ENCODE results near the gene GARRE1. TPM values are rescaled to one million over a fixed set of nuclear protein-coding genes. Genes with fewer than 3 reads are reported as not detected.
A peak's percentile ranks its signal among the peaks of the same experiment; 100 is the strongest.

GARRE1 gene
- polyA plus RNA-seq, 2 of the 4 experiments (the other 2 are of a cell fraction), result 9.6 to 20.0 TPM

DNA sequence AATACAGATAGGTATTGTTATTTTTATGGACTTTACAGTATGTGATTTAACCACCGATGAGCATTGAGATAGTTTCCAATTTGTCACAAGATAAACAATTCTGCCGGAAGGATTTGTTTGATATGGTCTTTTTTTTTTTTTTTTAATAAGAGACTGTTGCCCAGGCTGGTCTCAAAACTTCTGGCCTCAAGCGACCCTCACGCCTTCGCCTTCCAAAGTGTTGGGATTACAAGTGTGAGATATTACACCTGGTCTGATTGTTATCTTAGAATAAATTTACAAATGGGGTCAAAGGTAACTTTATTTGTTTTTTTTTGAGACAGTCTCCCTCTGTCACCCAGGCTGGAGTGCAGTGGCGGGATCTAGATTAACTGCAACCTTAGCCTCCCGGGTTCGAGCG lies 1.2 kb downstream of the GARRE1 start:
- ChIA-PET POLR2A (interaction anchor here (1.4 kb wide), 1 partner anchor 15 kb away, joined by 3 read pairs; no protein-coding TSS in a partner anchor), CTCF (interaction anchor here (0.6 to 1.4 kb wide), 4 partner anchors 11 to 103 kb away, joined by 3 to 4 read pairs (median 4); no protein-coding TSS in a partner anchor)
- Histone ChIP-seq H3K27ac (peak overlapping the region; percentile 84 to 90; a peak in 5 of 6 replicates), H3K4me1 (peaks cover 23% of the 10 kb centered on the region), H3K4me3 (peak overlapping the region; percentile 68), H3K4me2 (peak overlapping the region; percentile 85), H3K9me3 (no peaks in the 10 kb centered on the region)
- no peak for TF ChIP-seq HOXB13 (CRISPR knock-in tag; IDR thresholded peaks at IDR 0.05; ENCODE audit: low read depth)
- TF ChIP-seq, protein P1, sequence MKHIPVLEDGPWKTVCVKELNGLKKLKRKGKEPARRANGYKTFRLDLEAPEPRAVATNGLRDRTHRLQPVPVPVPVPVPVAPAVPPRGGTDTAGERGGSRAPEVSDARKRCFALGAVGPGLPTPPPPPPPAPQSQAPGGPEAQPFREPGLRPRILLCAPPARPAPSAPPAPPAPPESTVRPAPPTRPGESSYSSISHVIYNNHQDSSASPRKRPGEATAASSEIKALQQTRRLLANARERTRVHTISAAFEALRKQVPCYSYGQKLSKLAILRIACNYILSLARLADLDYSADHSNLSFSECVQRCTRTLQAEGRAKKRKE (CRISPR knock-in tag; IDR thresholded peaks at IDR 0.05; ENCODE audit: low read depth), result no peak
- TF ChIP-seq HES2 (IDR thresholded peaks at IDR 0.05), result no peak
- TF ChIP-seq NR3C1 (IDR thresholded peaks at IDR 0.05), result no peak
- TF ChIP-seq RAD21 (conservative IDR thresholded peaks at IDR 0.05 in 1 of 2, IDR thresholded peaks at IDR 0.05 in 1 of 2), result no peak
- TF ChIP-seq NPAS2 (CRISPR knock-in tag; IDR thresholded peaks at IDR 0.05; ENCODE audit: borderline replicate concordance), result no peak
- TF ChIP-seq HDAC2 (IDR thresholded peaks at IDR 0.05), result no peak
- no peak for TF ChIP-seq BHLHE40 (IDR thresholded peaks at IDR 0.05; ENCODE audit: low read depth, low read length)
- TF ChIP-seq, protein P2, sequence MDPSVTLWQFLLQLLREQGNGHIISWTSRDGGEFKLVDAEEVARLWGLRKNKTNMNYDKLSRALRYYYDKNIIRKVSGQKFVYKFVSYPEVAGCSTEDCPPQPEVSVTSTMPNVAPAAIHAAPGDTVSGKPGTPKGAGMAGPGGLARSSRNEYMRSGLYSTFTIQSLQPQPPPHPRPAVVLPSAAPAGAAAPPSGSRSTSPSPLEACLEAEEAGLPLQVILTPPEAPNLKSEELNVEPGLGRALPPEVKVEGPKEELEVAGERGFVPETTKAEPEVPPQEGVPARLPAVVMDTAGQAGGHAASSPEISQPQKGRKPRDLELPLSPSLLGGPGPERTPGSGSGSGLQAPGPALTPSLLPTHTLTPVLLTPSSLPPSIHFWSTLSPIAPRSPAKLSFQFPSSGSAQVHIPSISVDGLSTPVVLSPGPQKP (IDR thresholded peaks at IDR 0.05; ENCODE audit: low read depth, low read length), result no peak
- no peak for TF ChIP-seq HOXB5 (CRISPR knock-in tag; IDR thresholded peaks at IDR 0.05)
- no peak for TF ChIP-seq MAZ (IDR thresholded peaks at IDR 0.05; ENCODE audit: borderline replicate concordance, low read depth, low read length)
- TF ChIP-seq FOSL2 (IDR thresholded peaks at IDR 0.05), result no peak
- TF ChIP-seq FOSL2 (CRISPR knock-in tag; IDR thresholded peaks at IDR 0.05), result no peak
- FAIRE-seq (peak; percentile 79), ATAC-seq (no peak), DNase-seq (ENCODE audit: low read depth in 1 of 2, low spot score in 1 of 2) (no peak)
- 65% methylated on average over 9 of the region's 9 CpGs for WGBS (ENCODE audit: missing lambda C conversion rate)

- H3K4me2 ChIP-seq, result no peak overlapping the region
- no peak for TF ChIP-seq HES2 (IDR thresholded peaks at IDR 0.05)
- no peak for TF ChIP-seq CHD4 (IDR thresholded peaks at IDR 0.05; ENCODE audit: borderline replicate concordance)
- no peak for TF ChIP-seq BHLHE40 (IDR thresholded peaks at IDR 0.05; ENCODE audit: low read depth, low read length)
- TF ChIP-seq EP300 (IDR thresholded peaks at IDR 0.05), result 0 out of 5 replicates have a peak, but pooled peaks of 1 of the 2 experiments have one; percentile 8
- TF ChIP-seq SREBF2 (IDR thresholded peaks at IDR 0.05), result no peak
- no peak for TF ChIP-seq EHF (CRISPR knock-in tag; IDR thresholded peaks at IDR 0.05)
- peak in 1 of 2 experiments; percentile 29; a peak in 1 of 4 replicates for TF ChIP-seq CEBPB (IDR thresholded peaks at IDR 0.05)
- TF ChIP-seq SMC3 (IDR thresholded peaks at IDR 0.05), result no peak
- no peak for TF ChIP-seq KDM5A (IDR thresholded peaks at IDR 0.05)
- TF ChIP-seq MAFK (IDR thresholded peaks at IDR 0.05; ENCODE audit: partially characterized antibody), result no peak
- H3K9me3 ChIP-seq, result no peaks in the 10 kb centered on the region
- ChIA-PET CTCF (interaction anchor here (1.4 kb wide), 1 partner anchor 37 kb away, joined by 3 read pairs; no protein-coding TSS in a partner anchor), POLR2A (interaction anchor here (0.7 kb wide), 1 partner anchor 180 kb away, joined by 3 read pairs; no protein-coding TSS in a partner anchor)
- H3K27ac ChIP-seq, result no peak overlapping the region
- peaks cover 37% of the 10 kb centered on the region for H3K4me1 ChIP-seq
- FAIRE-seq (no peak), ATAC-seq (no peak), DNase-seq (ENCODE audit: low read depth in 1 of 2, low spot score in 1 of 2) (no peak)
- H3K4me3 ChIP-seq, result no peak overlapping the region
- WGBS (ENCODE audit: missing lambda C conversion rate), result 80% methylated on average over 5 of the region's 5 CpGs
Observed at GRCh38 chr19:34256835-34257558, 2.6 kb downstream of the GARRE1 start.

GRCh38 chr19:34257559-34257924 lies 3.2 kb downstream of the GARRE1 start:
- no peaks in the 10 kb centered on the region for H3K9me3 ChIP-seq
- ChIA-PET CTCF (no interaction called here), POLR2A (no interaction called here)
- ATAC-seq (no peak), FAIRE-seq (no peak), DNase-seq (ENCODE audit: low read depth in 1 of 2, low spot score in 1 of 2) (no peak)
- no peak overlapping the region for H3K4me3 ChIP-seq
- WGBS (ENCODE audit: missing lambda C conversion rate), result 90% methylated on average over 2 of the region's 2 CpGs
- TF ChIP-seq RFX5 (IDR thresholded peaks at IDR 0.05) (no peak), ZFP36 (IDR thresholded peaks at IDR 0.05; ENCODE audit: borderline replicate concordance, partially characterized antibody) (no peak), MAZ (IDR thresholded peaks at IDR 0.05; ENCODE audit: borderline replicate concordance, low read depth, low read length) (no peak), CBX8 (IDR thresholded peaks at IDR 0.05) (no peak), NPAS2 (CRISPR knock-in tag; IDR thresholded peaks at IDR 0.05; ENCODE audit: borderline replicate concordance) (no peak), MAFK (IDR thresholded peaks at IDR 0.05; ENCODE audit: partially characterized antibody) (no peak), FOSB (CRISPR knock-in tag; IDR thresholded peaks at IDR 0.05) (no peak), MYC (IDR thresholded peaks at IDR 0.05; ENCODE audit: borderline replicate concordance, low read length) (no peak), HOXB5 (CRISPR knock-in tag; IDR thresholded peaks at IDR 0.05) (no peak), PHF8 (IDR thresholded peaks at IDR 0.05; ENCODE audit: borderline replicate concordance, low read depth) (no peak), HDAC2 (IDR thresholded peaks at IDR 0.05) (no peak), POLR2AphosphoS2 (conservative IDR thresholded peaks at IDR 0.05; ENCODE audit: low read length) (no peak), KDM5A (IDR thresholded peaks at IDR 0.05) (no peak), RCOR1 (IDR thresholded peaks at IDR 0.05; ENCODE audit: low read depth, low read length) (no peak), HEYL (CRISPR knock-in tag; IDR thresholded peaks at IDR 0.05) (no peak), CBX2 (IDR thresholded peaks at IDR 0.05; ENCODE audit: borderline replicate concordance, low read depth) (no peak), CHD4 (IDR thresholded peaks at IDR 0.05; ENCODE audit: borderline replicate concordance) (no peak), ESRRA (IDR thresholded peaks at IDR 0.05; ENCODE audit: borderline replicate concordance, low read length) (no peak)
- H3K4me2 ChIP-seq, result no peak overlapping the region
- peaks cover 42% of the 10 kb centered on the region for H3K4me1 ChIP-seq
- H3K27ac ChIP-seq, result no peak overlapping the region

All from A549 (cell line).